GM19452 (cell line): ENCODE data around the gene KCTD17.

ENCODE experiments used
- ATAC-seq: cut with Tn5 transposase; IDR thresholded peaks from one replicate; pipeline ENCODE4 v1.9.1; 2021; ENCODE audit not compliant: unreplicated experiment

Gene KCTD17

DNA sequence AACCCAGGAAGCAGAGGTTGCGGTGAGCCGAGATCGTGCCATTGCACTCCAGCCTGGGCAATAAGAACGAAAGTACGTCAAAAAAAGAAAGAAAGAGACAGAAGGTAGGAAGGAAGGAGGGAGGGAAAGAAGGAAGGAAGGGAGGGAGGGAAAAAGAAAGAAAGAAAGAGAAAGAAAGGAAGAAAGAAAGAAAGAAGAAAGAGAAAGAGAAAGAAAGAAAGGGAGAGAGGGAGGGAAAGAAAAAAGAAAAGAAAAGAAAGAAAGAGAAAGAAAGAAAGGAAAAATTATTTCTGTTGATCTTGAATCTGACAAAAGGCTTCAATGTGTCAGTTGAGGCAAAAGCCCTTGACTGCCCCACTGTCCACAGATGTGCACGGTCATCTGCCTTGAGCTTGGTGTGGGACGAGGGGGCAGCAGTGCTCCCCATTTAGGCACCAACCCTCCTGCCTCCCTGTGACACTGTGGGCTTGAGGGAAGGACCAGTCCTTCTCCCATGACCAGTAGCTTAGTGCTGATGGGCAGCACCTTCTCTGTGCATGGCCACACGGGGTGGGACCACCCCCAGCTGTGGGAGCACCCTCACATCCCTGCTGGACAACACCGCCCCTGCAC lies 24.4 kb downstream of the KCTD17 start:
- ATAC-seq, result no peak

DNA sequence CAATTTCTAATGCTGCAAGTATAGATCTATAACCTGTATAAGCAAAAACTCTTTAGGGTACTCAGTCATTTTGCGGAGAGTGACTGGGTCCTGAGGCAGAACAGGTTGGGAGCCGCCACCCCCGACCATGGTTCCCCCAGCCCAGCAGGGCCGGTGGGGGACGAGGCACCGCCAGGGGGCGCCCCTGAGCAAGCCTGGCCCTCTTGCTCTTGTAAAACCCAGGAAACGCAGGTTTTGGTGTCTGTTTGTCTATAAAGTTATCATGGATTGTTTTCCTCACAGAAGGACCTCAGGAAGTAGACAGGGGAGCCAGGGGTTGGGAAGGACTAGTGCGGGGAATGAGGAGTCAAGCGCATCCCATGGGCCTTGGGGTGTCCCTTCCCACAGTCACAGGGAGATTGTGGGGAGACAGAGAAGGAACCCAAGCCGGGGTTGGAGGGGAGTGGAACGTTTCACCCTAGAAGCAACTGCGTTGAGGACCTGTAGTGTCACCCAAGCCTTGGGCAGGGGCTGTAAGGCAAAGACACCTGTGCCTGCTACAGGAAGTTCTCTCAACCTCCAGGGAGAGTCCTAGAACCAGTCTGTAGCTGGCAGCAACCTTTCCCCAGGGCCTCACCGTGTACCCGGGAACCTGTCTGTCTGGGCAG lies 26.4 kb downstream of the KCTD17 start:
- ATAC-seq, result no peak

DNA sequence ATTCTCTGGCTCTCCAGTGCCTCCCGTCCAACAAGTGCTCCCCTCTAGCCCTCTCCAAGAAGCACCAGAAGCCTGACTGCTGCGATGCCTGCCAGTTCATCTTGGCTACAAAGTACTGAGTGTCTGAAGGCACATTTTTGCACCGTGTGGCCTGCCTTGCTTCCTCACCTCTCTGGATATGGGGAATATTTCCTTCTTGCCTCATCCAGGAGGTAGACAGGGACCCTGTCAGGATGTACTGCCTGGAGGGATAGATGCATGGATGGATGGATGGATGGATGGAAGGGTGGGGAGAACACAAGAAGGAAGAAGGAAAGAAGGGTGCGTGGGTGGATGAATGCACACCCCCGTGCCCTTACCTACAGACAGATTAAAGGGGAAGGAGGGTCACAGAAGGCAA lies 27.6 kb downstream of the KCTD17 start:
- ATAC-seq, result no peak

DNA sequence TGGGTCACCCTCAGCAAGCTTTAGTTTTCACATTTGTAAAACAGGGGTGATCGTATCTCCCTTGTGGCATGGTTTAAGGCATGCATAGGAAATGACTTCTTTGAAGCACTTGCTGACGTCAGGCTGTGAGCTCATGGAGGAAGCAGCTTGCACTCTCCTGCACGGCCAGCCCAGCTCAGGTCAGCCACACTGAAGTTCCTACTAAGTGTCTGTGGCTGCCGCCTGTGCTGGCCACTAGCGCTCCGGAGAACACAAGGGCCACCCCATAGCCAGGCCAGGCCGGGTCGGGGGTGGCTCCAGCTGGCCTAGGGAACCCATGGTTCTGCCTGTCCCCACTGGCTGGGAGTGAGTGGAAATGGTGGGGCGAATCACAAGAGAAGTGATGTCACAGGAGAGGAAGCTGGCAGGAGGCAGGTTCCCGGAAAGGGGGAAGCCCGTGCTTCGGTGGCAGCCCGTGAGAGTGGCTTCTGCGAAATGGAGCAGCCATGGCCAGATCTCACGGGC lies 28.2 kb downstream of the KCTD17 start:
- ATAC-seq, result no peak

DNA sequence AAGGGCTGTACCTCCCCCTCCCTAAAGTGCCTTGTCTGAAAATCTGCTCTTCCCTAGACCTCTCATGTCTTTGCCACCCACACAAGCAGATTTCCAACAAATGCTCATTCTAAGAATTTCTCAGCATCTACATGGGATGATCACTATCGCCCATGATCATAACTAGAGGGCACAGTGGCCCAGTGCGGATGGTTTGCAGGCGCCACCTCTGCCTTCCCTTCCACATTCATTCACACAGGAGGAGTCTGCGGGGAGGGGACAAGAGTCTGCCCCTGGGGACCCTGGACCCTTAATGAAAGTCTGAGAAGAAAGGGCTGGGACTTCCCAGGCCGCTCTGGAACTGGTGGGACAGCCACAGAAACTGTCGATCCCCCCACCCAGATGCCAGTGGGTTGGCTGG lies 28.9 kb downstream of the KCTD17 start:
- ATAC-seq, result no peak

DNA sequence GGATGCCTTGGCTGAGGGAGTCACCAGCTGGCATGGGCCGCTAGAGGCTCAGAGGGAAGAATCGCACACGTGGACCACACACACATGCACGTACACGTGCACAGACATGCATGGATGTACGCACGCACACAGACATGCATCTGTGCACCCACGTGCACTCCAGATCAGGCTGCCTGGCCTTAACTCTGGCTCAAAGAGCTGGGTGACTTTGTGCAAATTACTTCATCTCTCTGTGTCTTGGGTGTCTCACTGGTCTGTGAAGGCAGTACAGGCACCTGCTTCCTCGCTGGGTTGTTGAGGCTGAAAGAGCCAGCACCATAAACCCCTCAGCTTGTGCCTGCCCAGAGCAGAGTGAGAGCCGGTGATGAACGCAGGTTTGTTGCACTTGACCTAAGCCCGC lies 29.3 kb downstream of the KCTD17 start:
- no peak for ATAC-seq

DNA sequence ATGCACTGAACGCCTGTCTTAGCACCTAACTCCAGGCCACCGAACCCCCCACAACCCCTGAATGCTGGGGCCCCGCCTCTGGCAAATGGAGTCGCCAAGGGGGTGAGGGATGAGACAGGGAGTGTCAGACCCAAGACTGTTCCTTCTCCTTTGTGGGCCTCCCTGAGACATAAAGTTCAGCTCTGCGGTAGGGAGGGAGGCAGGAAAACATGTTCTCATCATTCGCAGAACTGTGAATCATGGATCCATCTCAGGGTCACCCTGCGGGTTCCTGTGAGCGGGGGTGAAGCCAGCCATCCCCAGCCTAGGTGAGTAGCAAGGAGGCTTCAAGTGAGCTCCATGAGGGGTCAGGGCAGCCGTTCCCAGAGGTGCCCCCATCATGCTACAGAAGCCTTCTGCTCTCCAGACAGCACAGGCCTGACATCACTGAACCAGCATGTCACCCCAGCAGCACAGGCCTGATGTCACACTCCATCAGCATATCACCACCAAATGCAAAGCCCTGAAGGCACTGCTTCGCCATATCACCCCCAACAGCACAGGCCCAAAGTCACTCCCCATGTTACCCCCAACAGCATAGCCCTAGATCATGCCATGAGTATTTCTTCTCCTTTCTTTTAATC lies 30.8 kb downstream of the KCTD17 start:
- ATAC-seq, result no peak

DNA sequence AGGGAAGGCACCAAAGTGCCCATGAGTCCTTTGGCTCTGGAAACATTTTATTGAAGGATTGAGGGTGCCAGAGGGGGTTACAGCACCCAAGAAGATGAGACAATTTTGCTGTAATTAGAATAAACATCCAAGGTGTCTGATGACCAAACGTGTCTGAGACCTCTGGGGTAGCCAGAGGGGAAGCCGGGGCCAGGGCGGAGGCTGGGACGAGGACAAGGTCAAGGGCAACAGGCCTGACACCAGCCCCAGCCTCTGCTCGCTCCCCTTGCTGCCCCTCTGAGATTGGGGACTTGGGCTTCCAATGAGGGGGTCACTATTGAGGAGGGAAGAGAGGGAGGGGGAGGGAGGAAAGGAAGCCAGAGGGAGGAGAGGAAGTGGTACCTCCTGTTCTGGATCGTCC lies 32.4 kb downstream of the KCTD17 start:
- ATAC-seq, result no peak

DNA sequence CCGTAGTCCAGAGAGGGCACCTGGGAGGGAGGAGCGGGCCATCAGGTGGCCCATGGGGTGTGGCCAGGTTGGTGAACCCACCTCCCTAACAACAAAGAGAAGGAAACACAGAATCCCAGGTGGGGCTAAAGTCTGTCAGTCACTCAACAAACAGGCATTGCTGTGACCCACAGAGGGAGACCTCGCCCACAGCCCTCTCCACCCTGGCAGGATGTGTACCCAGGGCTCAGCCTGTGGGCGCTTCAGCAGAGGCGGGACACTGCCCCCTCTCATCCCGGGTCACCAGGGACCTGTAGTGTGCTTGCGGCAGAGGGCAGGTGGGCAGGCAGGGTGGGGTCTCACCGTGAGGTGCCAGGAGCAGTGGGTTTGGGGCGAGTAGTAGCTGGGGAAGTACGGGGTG lies 32.8 kb downstream of the KCTD17 start:
- no peak for ATAC-seq

DNA sequence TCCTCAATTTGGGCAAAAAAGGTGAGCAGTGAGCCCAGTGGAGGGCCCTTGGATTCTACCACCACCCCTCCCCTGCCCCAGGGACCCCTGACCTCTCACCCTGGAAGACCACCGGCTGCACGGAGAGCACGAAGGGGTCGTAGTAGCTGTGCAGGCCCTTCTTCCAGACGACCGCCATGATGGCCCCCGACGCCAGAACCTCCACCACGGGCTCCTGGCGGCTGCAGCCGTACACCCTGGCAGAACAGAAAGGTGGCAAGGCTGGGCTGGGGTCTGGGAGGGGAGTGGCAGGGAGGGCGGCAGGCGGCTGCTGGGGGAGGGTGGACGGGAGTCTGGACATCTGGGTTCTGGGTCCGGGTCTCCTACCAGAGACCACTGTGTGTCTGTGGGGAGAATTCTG lies 34.6 kb downstream of the KCTD17 start:
- ATAC-seq, result no peak

DNA sequence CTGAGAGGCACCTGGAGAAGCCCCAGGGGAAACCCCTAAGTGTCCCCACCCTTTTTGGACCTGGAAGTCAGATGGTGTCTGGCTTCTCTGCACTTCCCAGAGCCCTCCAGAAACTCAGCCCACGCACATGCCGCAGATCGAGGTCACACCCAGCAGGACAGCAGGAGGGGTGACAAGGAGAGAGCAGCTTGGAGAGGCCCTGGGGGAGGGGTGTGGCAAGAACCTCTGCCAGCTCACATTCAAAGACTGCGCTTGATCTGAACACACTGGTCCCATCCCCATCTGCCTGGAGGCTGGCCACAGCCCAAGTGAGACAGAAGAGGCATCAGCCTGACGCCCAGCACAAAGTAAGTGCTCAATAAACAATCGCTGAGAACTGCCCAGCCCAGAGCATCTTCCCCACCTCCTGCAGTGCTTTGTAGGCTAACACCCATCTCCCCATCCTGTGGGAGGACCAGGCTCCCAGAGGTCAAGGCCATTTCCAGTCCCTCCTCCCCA lies 36.6 kb downstream of the KCTD17 start:
- ATAC-seq, result no peak

DNA sequence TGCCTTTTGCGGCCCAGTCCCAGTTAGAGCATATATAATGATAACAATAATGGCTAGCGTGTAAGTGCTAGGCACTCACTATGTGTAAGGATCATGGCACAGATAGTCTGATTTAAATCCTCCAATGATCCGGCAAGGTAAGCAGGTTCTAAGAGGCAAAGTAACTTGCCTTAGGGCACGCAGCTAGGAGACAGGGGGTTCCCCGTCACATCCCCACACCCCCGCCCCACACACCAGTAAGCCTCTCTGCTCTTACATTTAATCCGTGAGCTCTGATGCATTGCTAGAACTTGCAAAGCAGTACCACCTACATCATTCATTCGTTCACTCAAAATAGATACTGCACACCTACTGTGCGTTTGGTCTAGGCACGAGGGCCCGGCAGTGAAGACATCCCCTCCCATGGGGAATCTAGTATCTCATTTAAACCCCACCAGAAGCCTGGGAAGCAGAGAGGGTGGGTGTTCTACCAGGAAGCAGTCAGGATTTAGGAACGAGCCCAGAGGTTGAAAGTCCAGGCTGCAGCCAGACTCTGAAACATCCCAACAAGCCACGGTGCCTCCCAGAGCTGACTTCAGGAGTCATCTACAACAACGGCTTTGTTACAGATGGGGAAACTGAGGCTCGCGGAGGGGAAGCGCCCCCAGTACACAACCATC lies 37.3 kb downstream of the KCTD17 start:
- no peak for ATAC-seq

DNA sequence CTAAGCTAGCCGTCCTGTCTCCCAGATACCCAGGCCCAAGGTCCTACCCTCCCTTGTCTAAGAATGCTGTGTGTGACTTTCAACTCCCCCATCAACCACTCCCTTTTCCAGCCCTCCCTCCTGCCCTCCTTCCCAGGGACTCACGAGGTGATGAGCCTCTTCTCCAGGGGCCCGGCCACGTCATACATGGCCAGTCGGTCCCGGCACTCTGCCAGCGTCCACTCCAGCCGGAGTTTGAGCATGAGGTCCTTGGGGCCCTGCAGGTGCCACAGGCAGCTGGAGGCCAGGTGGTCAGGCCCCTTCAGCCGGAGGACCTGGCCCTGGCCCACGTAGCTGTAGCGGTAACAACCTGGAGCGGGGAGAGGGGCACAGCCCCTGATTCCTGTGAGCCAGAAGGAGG lies 37.9 kb downstream of the KCTD17 start:
- ATAC-seq, result no peak

DNA sequence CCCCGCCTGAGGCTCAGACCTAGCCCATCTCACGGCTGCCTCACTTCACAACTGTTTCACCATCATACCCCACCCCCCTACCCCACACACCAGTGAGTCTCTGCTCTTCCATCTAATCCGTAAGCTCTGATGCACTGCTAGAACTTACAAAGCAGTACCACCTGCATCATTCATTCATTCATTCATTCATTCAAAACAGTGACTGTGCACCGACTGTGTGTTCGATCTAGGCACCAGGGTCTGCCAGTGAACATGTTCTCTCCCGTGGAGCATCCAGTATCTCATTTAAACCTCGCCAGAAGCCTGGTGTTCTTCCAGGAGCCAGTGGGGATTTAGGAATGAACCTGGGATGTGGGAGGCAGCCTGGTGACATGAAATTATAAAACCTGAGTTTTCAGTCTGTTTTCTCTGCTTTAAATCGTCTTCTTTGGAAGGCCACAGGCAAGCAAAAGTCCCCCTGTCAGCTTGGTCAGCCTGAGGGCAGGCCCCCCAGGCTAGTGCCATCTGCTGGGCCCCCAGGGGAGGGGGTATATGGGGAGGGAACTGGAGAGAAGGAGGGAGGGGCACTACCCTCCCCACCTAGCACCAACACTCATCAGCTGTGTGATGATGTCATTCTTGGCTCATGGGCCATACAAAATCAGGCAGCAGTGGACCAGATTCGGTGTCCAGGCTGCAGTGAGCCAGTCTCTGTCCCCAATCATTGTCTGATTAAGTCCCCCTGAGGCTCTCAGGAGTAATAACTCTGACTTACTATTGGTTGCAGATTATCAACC lies 39.6 kb downstream of the KCTD17 start:
- no peak for ATAC-seq

DNA sequence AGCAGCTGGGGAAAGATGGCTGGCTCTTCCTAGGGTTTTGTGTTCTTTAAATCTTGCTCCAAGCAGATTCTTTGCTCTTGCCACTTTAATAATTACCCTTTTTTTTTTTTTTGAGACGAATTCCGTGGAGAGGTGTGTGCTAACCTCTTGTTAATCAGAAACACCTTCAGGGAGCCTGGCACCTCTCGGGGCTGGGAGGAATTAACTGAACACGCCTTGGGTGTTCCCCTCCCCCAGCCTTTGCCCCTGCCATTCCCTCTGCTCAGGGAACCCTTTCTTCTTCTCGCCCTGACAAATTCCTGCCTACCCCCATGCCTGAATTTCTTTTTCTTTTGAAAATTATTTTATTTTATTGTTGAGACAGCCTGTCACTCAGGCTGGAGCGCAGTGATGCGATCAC lies 40.5 kb downstream of the KCTD17 start:
- ATAC-seq, result no peak

DNA sequence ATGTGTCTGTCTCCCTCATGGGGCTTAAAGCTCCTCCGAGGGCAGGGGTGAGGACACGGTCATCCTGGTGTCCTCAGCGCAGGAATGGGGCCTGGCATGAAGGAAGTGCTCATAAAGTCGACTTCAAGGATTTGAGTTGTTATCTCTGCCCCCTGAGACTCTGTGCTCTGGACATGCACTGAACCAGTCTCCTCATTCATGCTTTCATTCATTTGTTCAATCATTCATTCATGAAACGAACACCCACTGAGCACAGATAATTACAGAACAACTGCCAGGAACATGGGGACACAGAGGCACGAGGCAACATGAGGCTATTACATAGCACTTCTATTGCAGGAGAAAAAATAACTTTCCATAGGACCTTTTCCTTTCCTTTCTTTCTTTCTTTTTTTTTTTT lies 41.5 kb downstream of the KCTD17 start:
- ATAC-seq, result no peak

DNA sequence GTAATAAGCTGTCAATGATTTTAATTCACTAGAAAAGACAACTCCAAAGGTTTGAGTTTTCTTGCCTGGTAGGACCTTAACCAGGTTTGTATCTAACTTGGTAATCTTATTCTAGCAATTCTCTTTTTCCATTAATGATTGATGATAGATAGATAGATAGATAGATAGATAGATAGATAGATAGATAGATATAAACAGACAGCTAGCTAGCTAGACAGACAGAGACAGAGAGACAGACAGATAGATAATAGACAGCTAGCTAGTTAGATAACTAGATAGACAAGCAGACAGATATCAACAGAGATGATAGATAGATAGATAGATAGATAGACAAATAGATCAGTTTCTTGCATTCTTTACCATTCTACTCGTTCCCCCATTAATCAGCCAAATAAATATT lies 42.7 kb downstream of the KCTD17 start:
- ATAC-seq, result no peak

DNA sequence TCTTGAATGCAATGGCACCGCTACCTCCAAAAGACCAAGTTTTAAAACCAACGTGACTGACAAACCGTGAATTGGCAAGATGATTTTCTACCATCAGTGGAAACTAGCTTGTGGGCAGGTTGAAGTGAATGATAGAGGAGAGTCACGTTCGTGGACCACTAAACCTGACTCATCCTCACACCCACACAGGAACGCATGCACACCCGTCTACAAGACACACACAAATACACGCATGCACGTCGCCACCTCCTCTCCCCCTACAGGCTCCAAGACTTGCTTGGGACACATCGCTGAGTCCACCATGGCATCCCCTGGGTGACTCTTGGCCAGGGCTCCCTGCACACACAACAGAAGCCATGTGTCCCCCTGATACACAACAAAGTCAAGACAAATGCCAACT lies 43.6 kb downstream of the KCTD17 start:
- ATAC-seq, result no peak

DNA sequence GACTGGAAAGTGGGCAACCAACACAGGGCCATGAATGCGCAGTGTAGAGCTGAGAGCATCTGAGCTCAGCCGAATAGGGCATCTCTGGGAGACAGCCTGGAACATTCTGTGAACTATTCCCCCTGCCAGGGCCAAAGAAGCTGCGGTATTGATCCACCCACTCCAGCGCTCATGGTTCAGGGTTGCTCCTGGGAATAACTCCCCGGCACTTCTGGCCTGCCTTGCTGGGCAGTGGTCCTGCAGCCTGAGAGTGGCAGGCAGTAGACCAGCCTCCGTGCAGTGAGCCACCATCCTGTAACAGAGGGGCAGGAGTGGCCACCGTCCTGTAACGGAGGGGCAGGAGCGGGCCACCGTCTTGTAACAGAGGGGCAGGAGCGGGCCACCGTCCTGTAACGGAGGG lies 45.8 kb downstream of the KCTD17 start:
- ATAC-seq, result no peak

DNA sequence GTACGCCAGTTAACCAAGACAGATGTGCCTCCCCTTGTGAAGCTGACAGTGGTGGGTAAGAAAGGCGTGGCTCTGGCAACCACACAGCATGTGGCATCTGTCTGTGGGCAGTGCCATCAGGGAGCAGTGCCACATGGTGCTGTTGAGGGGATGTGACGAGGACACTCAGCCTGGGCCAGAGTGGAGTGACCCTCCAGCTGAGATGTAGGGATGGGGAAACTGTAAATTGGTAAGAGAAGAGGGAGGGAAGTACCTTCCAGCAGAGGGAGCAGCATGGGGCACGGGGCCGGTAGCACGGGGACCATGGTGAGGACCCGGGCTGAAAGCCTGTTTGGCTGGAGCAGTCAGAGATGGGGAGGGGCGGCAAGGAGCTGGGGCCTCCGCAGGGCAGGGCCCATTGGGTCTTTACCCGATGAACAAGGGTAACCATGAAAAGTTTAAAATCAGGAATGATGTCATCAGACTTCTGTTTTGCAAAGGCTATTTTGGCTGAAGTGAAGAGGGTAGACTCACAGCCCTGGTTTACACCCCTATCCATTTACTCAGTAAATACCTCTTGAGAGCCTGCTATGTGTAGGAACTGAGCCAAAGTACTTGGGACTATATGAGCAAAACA lies 47.5 kb downstream of the KCTD17 start:
- ATAC-seq, result no peak
